Small intestine (tissue), 16 donors: Measurements from ENCODE around the gene NKIRAS1. TPM values are rescaled to one million over a fixed set of nuclear protein-coding genes. Genes with fewer than 3 reads are reported as not detected.
A peak's percentile ranks its signal among the peaks of the same experiment; 100 is the strongest.

Experiments
- DNase-seq, 2 donors: peaks; one replicate each; pipeline versions ENCODE4 v3.0.0 to v3.0.0-alpha.2; 2013
- FAIRE-seq: peaks from 2 replicates; lab custom pipeline; 2012; peaks lifted over from hg19 to GRCh38; lab: Jason Lieb, UNC
- H3K27ac ChIP-seq, 3 donors: one replicate each; pipeline ENCODE4 v1.5.1; 2013; ENCODE audit warnings: low read length in 2 of 3, mild to moderate bottlenecking in 2 of 3, control low read depth in 1 of 3, inconsistent platforms in 1 of 3, low read depth in 1 of 3, moderate library complexity in 1 of 3
- H3K27me3 ChIP-seq, 3 donors: one replicate each; pipeline ENCODE4 v1.6.1; 2013; ENCODE audit warnings: low read length in 3 of 3, inconsistent platforms in 1 of 3; ENCODE audit not compliant: control insufficient read depth in 3 of 3, insufficient read depth in 3 of 3
- H3K36me3 ChIP-seq, 3 donors: one replicate each; pipeline ENCODE4 v1.6.1; 2013; ENCODE audit warnings: low read length in 3 of 3, inconsistent platforms in 1 of 3, low read depth in 1 of 3, mild to moderate bottlenecking in 1 of 3, moderate library complexity in 1 of 3; ENCODE audit not compliant: control insufficient read depth in 3 of 3, insufficient read depth in 2 of 3
- H3K4me1 ChIP-seq, 3 donors: one replicate each; pipeline ENCODE4 v1.6.1; 2013; ENCODE audit warnings: low read length in 2 of 3, inconsistent platforms in 1 of 3, low read depth in 1 of 3, mild to moderate bottlenecking in 1 of 3, moderate library complexity in 1 of 3; ENCODE audit not compliant: control insufficient read depth in 3 of 3, insufficient read depth in 2 of 3
- H3K4me3 ChIP-seq, 3 donors: one replicate each; pipeline ENCODE4 v1.5.1; 2013; ENCODE audit warnings: low read length in 3 of 3, control low read depth in 1 of 3, inconsistent platforms in 1 of 3, low read depth in 1 of 3, mild to moderate bottlenecking in 1 of 3, moderate library complexity in 1 of 3
- H3K9me3 ChIP-seq, 2 donors: one replicate each; pipeline ENCODE4 v1.6.1; 2013; ENCODE audit warnings: low read depth in 1 of 2, low read length in 1 of 2; ENCODE audit not compliant: control insufficient read depth in 2 of 2, insufficient read depth in 1 of 2
- WGBS, 3 donors: extraction: QIAGEN DNeasy Blood & Tissue Kit; methylation state at CpG; one replicate each; pipeline ENCODE4 v1.1.7; 2013; 5-methylcytosine and 5-hydroxymethylcytosine counted together
- long read RNA-seq, 10 donors: transcript quantifications; one replicate each; lab custom pipeline, GENCODE V29; 2026
- polyA plus RNA-seq, 4 donors: library from polyadenylated mRNA; stranded (reverse) in 3 of 4; unstranded in 1 of 4; fragments of 200-250 nt in 3 of 4; fragments of 120-200 nt in 1 of 4; gene quantifications; one replicate each; pipeline versions ENCODE4 v1.2.1 to v1.2.3, GENCODE V29; 2013
- donor health status: healthy with polysubstance abuse.
- donor health status: control.
- donor health status: control.
- donor health status: Bipolar disorder and iron deficiency.
- donor health status: healthy.

Gene NKIRAS1
- 1 to 10 TPM; 4.0 to 6.6 (median 4.6) TPM for polyA plus RNA-seq
- long read RNA-seq, donor 1: 0 reads
- long read RNA-seq, donor 2: 0 reads
- long read RNA-seq, donor 3, partial matches to known transcripts: 502 of 1,215 reads
- long read RNA-seq, donor 3, other reads (novel, unspliced or antisense): 711 of 1,215 reads
- long read RNA-seq, donor 4: 0 reads
- long read RNA-seq, donor 5: 0 reads
- long read RNA-seq, donor 6, partial matches to known transcripts: 508 of 1,224 reads
- long read RNA-seq, donor 6, other reads (novel, unspliced or antisense): 715 of 1,224 reads
- long read RNA-seq, donor 7: 0 reads
- long read RNA-seq, donor 8: 0 reads
- long read RNA-seq, donor 9: 0 reads
- long read RNA-seq, donor 10, transcript NKIRAS1-206 (5 exons, 2,014 nt): major isoform, 6 of 2,058 reads
- long read RNA-seq, donor 10, partial matches to known transcripts: 1,795 of 2,058 reads
- long read RNA-seq, donor 10, other reads (novel, unspliced or antisense): 254 of 2,058 reads

GRCh38 chr3:23916886-23917678, at the start of gene NKIRAS1, which contains the start of gene RPL15:
NKIRAS1 (minus strand) TSS chr3:23916990; CDS start chr3:23910904, 6,086 bp downstream.
RPL15 (plus strand) TSS chr3:23917132; CDS start chr3:23917860, 728 bp downstream.
- 0% methylated on average over 61 to 64 of the region's 64 CpGs for WGBS, 3 donors
- Histone ChIP-seq H3K36me3 (peaks cover 2 to 17% (median 15%) of the 10 kb centered on the region in 3 donors), H3K27me3 (no peaks in the 10 kb centered on the region), H3K27ac (peak within 1 kb of the TSS; percentile 92 to 98 (median 92)), H3K4me1 (peaks cover 0 to 19% (median 5%) of the 10 kb centered on the region in 3 donors), H3K4me3 (peak within 1 kb of the TSS; percentile 66 to 98 (median 83)), H3K9me3 (no peaks in the 10 kb centered on the region)
- FAIRE-seq: no peak
- DNase-seq: peak; percentile 98

- FAIRE-seq: no peak
- H3K36me3 ChIP-seq: peaks cover 2 to 27% (median 20%) of the 10 kb centered on the region in 3 donors
- no peaks in the 10 kb centered on the region for H3K9me3 ChIP-seq
- no peak overlapping the region for H3K27ac ChIP-seq
- no peaks in the 10 kb centered on the region for H3K27me3 ChIP-seq
- H3K4me3 ChIP-seq: no peak overlapping the region
- 81 to 97% (median 86%) methylated on average over 1 of the region's 1 CpG for WGBS, 3 donors
- DNase-seq: no peak
- H3K4me1 ChIP-seq: no peaks in the 10 kb centered on the region
Measured at GRCh38 chr3:23966328-23966727, 49.5 kb upstream of the NKIRAS1 start.

GRCh38 chr3:23964537-23965235, 47.9 kb upstream of the NKIRAS1 start:
- no peak overlapping the region for H3K4me3 ChIP-seq
- no peaks in the 10 kb centered on the region for H3K27me3 ChIP-seq
- FAIRE-seq (no peak), DNase-seq (no peak)
- peaks cover 2 to 29% (median 19%) of the 10 kb centered on the region in 3 donors for H3K36me3 ChIP-seq
- H3K9me3 ChIP-seq: no peaks in the 10 kb centered on the region
- H3K27ac ChIP-seq: no peak overlapping the region
- WGBS, 3 donors: 83 to 93% (median 92%) methylated on average over 3 of the region's 3 CpGs
- no peaks in the 10 kb centered on the region for H3K4me1 ChIP-seq

GRCh38 chr3:23961913-23962312, 45.1 kb upstream of the NKIRAS1 start:
- DNase-seq (no peak), FAIRE-seq (no peak)
- Histone ChIP-seq H3K36me3 (peaks cover 0 to 29% (median 16%) of the 10 kb centered on the region in 3 donors), H3K27me3 (no peaks in the 10 kb centered on the region), H3K4me1 (no peaks in the 10 kb centered on the region), H3K9me3 (no peaks in the 10 kb centered on the region), H3K27ac (no peak overlapping the region), H3K4me3 (no peak overlapping the region)
- WGBS, 3 donors: 97 to 98% (median 97%) methylated on average over 5 of the region's 5 CpGs

GRCh38 chr3:23961066-23961465, 44.3 kb upstream of the NKIRAS1 start:
- Histone ChIP-seq H3K4me3 (no peak overlapping the region), H3K27me3 (no peaks in the 10 kb centered on the region), H3K4me1 (no peaks in the 10 kb centered on the region), H3K27ac (no peak overlapping the region), H3K36me3 (peaks cover 0 to 25% (median 13%) of the 10 kb centered on the region in 3 donors), H3K9me3 (no peaks in the 10 kb centered on the region)
- no peak for FAIRE-seq
- 92 to 100% (median 100%) methylated on average over 1 of the region's 1 CpG for WGBS, 3 donors
- no peak for DNase-seq

- WGBS, 3 donors: 12 to 63% (median 29%) methylated on average over 1 of the region's 1 CpG
- FAIRE-seq (no peak), DNase-seq (no peak)
- no peak overlapping the region for H3K4me3 ChIP-seq
- peaks cover 0 to 25% (median 10%) of the 10 kb centered on the region in 3 donors for H3K36me3 ChIP-seq
- H3K27me3 ChIP-seq: no peaks in the 10 kb centered on the region
- H3K9me3 ChIP-seq: no peaks in the 10 kb centered on the region
- no peaks in the 10 kb centered on the region for H3K4me1 ChIP-seq
- no peak overlapping the region for H3K27ac ChIP-seq
Measured at GRCh38 chr3:23960649-23961048, 43.9 kb upstream of the NKIRAS1 start.

DNA sequence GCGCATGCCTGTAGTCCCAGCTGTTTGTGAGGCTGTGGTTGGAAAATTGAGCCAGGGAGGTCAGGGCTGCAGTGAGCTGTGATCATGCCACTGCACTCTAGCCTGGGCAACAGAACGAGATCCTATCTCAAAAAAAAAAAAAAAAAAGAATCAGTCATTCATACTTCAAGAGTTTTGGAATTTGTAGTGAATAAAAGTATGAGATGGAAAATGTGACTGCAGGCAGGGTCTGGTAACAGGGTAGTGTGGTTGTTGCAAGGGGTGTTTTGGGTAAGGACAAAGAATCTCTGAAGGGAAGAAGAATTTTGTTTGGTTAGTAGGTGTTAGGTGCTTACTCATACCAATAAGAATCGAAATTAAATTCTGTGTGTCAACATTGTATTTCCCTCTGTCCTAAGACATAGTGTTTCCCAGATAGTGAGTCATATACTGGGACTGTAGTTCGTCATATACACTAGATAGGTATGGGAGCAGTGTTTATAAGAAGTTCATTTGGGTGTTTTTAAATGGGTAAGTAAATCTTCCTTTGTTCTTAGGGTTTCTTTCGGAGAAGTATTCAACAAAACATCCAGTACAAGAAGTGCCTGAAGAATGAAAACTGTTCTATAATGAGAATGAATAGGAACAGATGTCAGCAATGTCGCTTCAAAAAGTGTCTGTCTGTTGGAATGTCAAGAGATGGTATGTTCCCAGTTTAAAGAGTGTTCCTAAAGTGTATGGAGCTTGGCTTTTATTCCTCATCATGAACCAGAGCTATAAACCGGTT, 42.5 kb upstream of the NKIRAS1 start:
- Histone ChIP-seq H3K27me3 (no peaks in the 10 kb centered on the region), H3K36me3 (peaks cover 0 to 21% (median 7%) of the 10 kb centered on the region in 3 donors)
- DNase-seq: peak in 1 of 2 donors; percentile 28

More for the DNA sequence above, 42.5 kb upstream of the NKIRAS1 start:
- Histone ChIP-seq H3K4me3 (no peak overlapping the region), H3K4me1 (no peaks in the 10 kb centered on the region), H3K9me3 (no peaks in the 10 kb centered on the region), H3K27ac (no peak overlapping the region)
- no peak for FAIRE-seq
- WGBS, 3 donors: 70 to 74% (median 72%) methylated on average over 7 of the region's 7 CpGs
